Measurements from ENCODE around the gene HAPLN2.

HAPLN2 gene

DNA sequence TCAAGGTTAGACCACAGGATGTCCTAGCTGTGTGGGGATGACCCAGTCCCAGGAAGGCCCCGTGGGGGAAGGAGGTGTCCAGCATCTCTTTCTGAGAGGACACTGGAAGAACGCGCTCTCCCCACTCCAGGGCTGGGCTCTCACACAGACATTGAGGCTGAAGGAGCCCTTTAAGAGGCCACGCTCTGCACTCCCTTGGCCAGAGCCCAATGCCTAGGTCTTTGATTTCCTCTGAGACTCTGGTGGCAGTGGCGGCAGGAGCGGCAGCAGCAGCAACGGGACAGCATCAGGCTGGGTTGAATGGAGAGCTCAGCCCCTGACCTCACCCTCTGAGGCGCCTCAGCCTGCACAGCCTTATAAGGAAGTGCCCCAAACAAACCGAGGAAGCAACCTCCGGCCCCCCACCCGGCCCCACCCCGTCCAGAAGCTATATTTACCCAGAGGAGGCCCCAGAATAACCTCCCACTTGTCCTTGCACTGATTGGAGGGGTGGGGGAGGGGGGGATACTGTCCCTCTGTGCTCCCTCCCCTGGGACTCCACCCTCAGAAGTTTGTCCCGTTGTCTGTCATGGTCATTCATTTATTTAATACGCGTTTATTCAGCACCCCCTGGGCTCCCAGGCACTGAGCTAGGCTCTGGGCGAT lies 45.7 kb downstream of the HAPLN2 start:
- DNase-seq: no peak

DNA sequence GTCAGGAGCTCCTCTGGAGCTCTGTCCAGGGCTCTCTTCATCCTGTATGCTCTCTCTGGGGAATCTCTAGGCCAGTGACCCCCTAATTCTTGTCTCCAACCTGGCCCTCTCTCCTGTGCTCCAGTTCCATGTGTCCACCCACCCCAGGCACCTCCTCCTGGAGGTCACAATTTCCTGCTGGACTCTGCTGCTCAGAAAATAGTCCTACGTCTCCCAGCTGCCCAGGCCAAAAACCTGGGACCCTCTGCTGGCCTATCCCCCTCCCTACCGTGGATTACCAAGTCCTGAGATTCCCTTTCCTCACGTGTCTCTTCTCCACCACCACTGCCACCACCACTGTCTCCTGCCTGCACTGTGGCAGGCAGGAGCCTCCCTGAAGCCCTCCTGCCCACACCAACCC lies 46.3 kb downstream of the HAPLN2 start:
- no peak for DNase-seq

DNA sequence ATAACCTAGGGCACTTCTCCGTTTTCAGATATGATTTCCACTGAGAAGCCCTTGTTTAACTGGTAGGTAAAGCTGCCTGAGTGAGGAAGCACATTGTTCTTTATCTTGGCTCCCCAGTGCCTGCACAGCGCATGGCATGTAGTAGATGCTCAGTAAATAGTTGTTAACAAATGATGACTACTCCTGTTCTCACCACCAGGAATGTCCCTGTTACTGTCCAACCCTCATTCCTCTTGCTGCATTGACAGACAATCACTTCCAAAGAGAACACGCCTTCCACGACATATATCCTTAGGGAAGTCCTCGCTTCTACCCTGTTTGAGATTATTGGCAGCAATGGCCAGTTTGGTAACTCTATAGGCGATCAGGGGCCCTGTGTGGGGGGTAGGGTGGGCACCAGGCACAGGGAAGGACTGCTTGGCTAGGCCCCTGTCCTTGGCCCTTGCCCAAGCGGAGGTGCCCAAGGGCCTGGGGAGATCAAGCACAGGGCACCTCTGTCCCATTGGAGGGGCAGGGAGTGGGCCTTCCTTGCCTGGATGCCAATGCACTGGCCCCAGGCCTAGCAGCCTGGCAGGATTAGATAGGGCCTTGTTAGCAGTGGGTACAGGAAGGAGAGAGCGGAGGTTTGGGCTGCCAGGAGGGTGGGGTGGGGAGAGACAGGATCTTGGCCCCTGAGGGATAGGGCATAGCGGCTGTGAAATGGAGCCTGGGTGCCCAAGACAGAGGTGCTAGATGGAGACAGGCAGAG lies 47.8 kb downstream of the HAPLN2 start:
- DNase-seq: no peak

DNA sequence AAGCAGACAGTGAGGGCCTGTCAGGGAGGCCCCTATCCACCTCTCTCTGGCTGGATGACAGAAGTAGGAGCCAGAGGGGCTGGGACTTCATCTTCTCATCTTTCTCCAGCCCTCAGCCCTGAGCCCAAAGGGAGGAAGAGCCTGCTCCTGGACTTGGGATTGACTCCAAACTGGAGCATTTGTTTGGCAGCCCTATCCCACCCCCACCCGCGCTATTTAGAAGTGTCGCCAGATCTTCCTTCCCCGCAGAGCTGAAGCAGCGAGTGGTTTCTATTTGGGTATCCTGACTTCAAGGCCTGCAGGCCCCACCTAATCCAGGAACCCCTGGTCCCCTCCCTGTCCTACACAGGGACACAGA lies 48.4 kb downstream of the HAPLN2 start:
- DNase-seq: no peak

DNA sequence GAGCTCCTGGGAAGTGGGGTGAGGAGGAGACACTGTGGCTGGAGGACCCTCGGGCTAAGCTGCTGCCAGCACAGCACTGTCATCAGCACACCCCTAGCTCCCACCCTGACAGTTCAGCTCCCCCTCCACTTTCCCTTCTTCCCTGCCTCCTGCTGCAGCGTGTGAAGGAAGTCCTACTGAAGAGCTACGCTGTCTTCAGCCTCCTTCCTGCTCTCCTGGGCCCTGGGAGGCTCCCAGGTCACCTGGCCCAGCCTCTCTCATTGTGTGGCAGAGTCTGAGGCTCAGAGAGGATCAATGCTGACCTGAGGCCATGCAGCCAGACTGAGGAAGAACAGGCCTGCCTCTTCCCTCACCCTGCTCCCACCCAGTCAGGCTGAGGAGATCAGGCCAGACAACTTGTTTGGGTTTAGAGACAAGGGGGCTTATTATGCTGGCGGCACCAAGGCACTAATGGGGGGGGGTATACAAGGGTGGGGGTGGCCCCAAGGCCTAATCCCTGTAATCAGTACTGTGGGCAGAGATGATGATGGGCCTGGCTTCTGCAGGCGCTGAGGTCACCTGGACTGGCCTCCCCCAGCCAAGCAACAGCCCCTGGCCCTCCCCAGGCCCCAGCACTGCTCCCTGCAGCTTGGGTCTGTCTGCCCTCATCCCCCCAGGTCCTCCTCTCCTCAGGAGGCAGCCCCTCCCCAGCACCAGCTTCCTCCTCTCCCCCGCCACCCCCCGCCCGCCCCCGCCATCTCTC lies 48.9 kb downstream of the HAPLN2 start:
- no peak for DNase-seq

DNA sequence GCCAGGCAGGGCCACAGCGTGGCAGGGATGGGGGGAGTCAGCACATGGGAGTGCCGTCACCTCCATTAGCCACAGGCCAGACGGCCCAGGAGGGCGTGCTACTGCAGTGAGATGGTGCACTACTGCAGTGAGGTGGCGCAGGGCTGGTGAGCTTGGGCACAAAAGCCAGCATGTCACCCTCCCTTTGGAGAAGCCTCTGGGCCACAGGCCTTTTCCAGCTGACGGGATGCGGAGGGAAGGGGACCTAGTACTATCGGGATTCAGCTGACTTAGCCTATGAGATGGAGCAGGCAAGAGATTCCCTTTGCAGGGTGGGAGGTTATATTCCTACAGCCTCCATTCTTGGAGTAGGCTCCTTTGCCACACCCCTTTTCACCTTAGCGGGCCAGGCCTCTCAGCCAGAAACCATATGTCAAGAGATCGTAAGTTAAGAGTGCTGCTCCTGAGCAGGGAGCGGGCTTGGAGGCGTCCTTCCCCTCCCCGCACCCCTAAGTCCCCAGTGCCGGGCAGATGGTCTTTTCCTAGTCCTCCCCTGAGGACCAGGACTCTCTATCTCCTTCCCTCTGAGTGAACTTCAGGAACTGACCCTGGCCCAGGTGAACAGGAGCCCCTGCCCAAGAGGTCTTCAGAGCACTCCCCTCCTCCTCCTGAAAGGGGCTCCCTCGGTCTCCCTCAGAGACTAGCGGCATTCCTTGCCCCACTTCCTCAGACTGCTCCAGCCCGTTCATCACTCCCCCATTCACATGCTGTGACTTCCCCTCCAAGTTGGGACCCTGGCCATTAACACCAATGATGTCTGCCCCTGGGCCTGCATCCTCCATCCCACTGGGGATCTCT lies 49.8 kb downstream of the HAPLN2 start:
- DNase-seq: no peak

DNA sequence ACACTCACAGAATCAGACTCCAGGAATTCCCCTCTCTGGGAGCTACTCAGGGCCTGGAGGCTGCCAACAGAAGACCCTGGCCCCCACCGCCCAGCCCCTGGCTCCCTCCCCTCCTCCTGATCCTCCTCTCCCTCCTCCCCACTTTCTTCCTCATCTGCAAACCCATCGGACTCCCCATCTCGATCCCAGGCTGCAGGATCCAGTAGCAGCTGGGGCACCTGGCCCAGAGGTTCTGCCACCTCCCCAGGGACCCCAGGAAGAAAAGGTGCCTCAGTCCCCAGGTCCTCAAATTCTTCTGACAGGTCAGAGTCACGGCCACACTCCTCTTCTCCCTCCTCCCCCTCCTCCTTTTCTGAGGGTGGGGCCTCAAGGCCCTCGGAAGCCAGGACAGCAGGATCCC lies 50.6 kb downstream of the HAPLN2 start:
- DNase-seq: no peak

DNA sequence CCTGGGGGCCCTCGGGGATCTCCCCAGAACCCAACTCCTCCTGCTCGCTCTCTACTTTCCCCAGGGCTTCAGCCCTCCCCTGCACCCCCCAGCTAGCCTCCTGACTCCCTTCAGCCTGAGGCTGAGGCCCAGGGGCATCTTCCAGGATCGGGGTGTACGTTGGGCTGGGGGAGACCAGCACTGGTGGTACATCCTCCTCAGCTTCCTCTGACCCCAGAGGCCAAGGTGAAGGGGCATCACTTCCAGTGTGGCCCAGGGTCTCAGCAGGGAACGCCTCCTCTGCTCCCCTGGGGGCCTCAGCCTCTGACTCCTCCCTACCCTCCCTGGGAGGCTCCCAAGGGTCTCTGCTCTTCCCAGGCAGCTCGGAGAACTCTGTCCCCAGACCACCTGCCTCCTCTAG lies 51.1 kb downstream of the HAPLN2 start:
- DNase-seq: no peak

DNA sequence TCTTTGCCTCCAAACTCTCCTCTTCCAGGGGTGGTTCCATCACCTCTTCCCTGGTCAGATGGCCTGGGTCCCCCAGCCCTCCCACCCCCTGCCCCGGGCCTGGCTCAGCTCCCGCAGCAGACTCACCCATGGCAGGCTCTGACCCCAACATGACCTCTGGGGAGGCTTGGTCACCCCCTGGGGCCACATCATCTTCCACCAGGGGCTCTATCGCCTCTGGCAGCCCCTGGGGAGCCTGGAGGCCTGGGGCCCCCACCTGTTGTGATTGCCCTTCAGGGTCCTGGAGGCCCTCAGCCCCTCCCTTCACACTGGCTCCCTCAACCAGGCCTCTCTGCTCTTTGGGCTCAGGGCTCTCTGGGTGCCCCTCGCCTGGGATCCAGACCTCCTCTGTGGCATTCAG lies 51.6 kb downstream of the HAPLN2 start:
- DNase-seq: no peak

DNA sequence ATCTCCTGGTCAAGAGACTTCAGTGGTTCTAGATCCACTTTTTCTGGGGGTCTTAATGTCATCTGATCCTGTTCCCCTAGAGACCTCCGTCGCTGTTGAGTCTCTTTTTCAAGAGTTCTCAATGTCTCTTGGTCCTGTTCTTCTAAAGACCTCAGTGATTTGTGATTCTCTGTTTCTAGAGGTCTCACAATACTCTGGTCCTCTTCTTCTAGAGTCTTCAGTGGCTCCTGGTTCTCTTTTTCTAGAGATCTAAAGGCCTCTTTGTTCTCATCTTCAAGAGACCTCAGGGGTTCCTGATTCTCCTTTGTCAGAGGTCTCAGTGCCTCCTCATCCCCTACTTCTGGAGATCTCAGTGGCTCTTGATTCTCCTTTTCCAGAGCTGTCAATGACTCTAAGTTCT lies 52.6 kb downstream of the HAPLN2 start:
- no peak for DNase-seq

DNA sequence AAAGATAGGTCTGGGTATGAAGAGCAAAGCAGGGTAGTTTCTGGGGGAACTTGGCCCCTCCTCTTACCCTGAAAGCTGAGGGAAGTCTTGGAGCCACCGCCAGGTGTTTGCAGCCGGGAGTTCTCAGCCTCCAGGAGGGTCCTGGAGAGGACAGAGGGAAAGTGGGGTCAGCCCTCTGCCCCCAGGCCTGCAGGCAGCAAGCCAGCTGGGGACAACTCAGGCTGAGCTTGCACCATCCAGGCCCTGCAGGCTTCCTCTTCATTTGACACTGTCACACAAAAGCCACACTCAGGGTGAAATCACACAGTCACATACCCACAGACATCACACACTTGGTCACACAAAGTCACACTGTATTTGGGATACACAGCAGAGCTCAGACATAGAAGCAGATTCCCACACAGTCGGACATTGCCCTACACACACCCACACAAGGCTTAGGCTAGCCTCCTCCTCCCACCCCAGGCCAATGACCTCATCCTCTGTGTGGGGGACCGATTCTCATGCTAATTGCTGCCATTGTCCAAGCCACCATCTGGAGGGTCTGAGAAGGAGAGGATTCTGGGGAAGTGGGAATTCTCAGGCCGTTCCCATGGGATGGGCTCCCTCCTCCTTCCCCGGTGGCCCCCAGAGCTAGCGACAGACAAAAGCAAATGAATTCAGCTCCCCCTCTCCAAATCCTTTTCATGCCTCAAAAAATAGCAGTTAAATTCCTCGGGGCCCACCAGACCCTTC lies 54.3 kb downstream of the HAPLN2 start:
- DNase-seq: no peak
